ENCODE data around the gene ARL15.

ARL15 gene

DNA sequence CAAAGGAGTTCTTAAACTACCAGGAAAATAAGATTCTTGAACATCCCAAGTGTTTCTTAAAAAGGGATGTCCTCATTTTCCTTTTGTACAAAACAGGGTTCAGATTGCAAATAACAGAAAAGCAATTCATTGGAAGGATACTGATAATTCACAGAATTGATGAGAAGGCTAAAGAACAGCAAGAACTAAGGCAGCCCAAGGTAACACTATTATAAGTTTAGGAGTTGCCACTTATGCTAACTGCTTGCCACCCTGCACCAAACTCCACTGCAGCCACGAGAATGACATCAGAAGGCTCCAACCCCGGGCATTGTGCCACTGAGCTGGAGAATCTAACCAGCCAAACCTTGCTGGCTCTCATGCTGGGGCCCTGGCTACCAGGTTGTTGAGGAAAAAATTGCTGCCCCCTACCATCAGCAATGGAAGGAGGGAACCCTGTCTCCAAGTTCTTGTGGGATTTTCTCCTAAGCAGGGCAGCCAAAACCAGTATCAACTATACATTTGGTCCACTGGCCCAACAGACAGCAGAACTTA is 123.4 kb downstream of the ARL15 start:
- 0 out of 3 replicates have a peak, but pooled peaks have one; percentile 44 for ATAC-seq (ENCODE audit: insufficient read depth, low read depth)
- no peak overlapping the region for H3K27ac ChIP-seq (ENCODE audit: low read length)

DNA sequence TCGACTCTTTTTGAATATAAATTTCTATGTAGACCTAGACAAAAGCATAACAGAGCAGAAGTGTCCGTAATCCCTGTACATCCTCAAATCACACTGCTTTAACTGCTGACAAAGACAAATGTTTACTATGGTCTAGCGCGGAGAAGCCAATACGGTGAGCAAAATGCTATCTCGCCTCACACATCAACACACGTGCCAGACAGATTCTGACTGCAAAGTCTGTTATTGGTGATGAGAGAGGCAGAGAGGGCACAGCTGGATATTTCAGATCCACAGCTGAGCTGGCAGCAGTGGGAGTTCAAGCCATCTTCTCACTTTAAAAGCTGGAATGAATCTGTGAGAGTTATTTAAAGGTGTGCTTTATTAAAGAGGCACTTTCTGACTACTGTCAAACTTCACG is 124.3 kb downstream of the ARL15 start:
- no peaks in the 10 kb centered on the region for H3K79me2 ChIP-seq (ENCODE audit: insufficient read depth, low read length)
- TF ChIP-seq CTCF (IDR thresholded peaks at IDR 0.05; ENCODE audit: borderline replicate concordance, extremely low read depth, low read length, poor library complexity, severe bottlenecking) = no peak
- DNase-seq = no peak

More for the DNA sequence above, 123.4 kb downstream of the ARL15 start:
- peaks cover 3% of the 10 kb centered on the region; the same call in 1 of the 2 replicates for H4K20me1 ChIP-seq (ENCODE audit: insufficient read depth, low read length)
- TF ChIP-seq CTCF (IDR thresholded peaks at IDR 0.05; ENCODE audit: borderline replicate concordance, extremely low read depth, low read length, poor library complexity, severe bottlenecking) = no peak
- no peak overlapping the region for H3K4me2 ChIP-seq (ENCODE audit: insufficient read depth, low read length)
- H3K27me3 ChIP-seq (ENCODE audit: insufficient read depth, low read length, poor library complexity) = no peaks in the 10 kb centered on the region
- H3K9me3 ChIP-seq (ENCODE audit: insufficient read depth, low read length, severe bottlenecking) = no peaks in the 10 kb centered on the region
- no peaks in the 10 kb centered on the region for H3K36me3 ChIP-seq (ENCODE audit: insufficient read depth, low read length)
- H3K4me3 ChIP-seq (ENCODE audit: low read depth in 1 of 2, low read length in 2 of 2) = no peak overlapping the region
- no peak overlapping the region for H2AFZ ChIP-seq (ENCODE audit: low read depth, low read length)
- H3K79me2 ChIP-seq (ENCODE audit: insufficient read depth, low read length) = no peaks in the 10 kb centered on the region
- no peaks in the 10 kb centered on the region for H3K4me1 ChIP-seq (ENCODE audit: insufficient read depth, low read length)
- DNase-seq = peak; percentile 5
- H3K9ac ChIP-seq (ENCODE audit: low read depth, low read length) = no peak overlapping the region

GRCh38 chr5:54184806-54185205 is 125.6 kb downstream of the ARL15 start:
- no peaks in the 10 kb centered on the region for H3K27me3 ChIP-seq (ENCODE audit: insufficient read depth, low read length, poor library complexity)
- no peaks in the 10 kb centered on the region for H3K4me1 ChIP-seq (ENCODE audit: insufficient read depth, low read length)
- DNase-seq (no peak), ATAC-seq (ENCODE audit: insufficient read depth, low read depth) (no peak)
- no peak overlapping the region for H3K4me3 ChIP-seq (ENCODE audit: low read depth in 1 of 2, low read length in 2 of 2)
- H3K36me3 ChIP-seq (ENCODE audit: insufficient read depth, low read length) = no peaks in the 10 kb centered on the region
- no peak overlapping the region for H3K9ac ChIP-seq (ENCODE audit: low read depth, low read length)
- peaks cover 3% of the 10 kb centered on the region; the same call in 1 of the 2 replicates for H4K20me1 ChIP-seq (ENCODE audit: insufficient read depth, low read length)
- H3K79me2 ChIP-seq (ENCODE audit: insufficient read depth, low read length) = no peaks in the 10 kb centered on the region
- no peak overlapping the region for H3K4me2 ChIP-seq (ENCODE audit: insufficient read depth, low read length)
- TF ChIP-seq CTCF (IDR thresholded peaks at IDR 0.05; ENCODE audit: borderline replicate concordance, extremely low read depth, low read length, poor library complexity, severe bottlenecking) (no peak), EZH2 (IDR thresholded peaks at IDR 0.05; ENCODE audit: borderline replicate concordance, low read depth, low read length, severe bottlenecking) (no peak)
- no peak overlapping the region for H2AFZ ChIP-seq (ENCODE audit: low read depth, low read length)
- no peaks in the 10 kb centered on the region for H3K9me3 ChIP-seq (ENCODE audit: insufficient read depth, low read length, severe bottlenecking)
- H3K27ac ChIP-seq (ENCODE audit: low read length) = no peak overlapping the region

More for the DNA sequence above, 124.3 kb downstream of the ARL15 start:
- H3K4me3 ChIP-seq (ENCODE audit: low read depth in 1 of 2, low read length in 2 of 2) = no peak overlapping the region
- no peak overlapping the region for H3K4me2 ChIP-seq (ENCODE audit: insufficient read depth, low read length)
- no peaks in the 10 kb centered on the region for H3K4me1 ChIP-seq (ENCODE audit: insufficient read depth, low read length)
- no peaks in the 10 kb centered on the region for H3K27me3 ChIP-seq (ENCODE audit: insufficient read depth, low read length, poor library complexity)
- H4K20me1 ChIP-seq (ENCODE audit: insufficient read depth, low read length) = peaks cover 3% of the 10 kb centered on the region; the same call in 1 of the 2 replicates
- no peaks in the 10 kb centered on the region for H3K9me3 ChIP-seq (ENCODE audit: insufficient read depth, low read length, severe bottlenecking)
- H3K36me3 ChIP-seq (ENCODE audit: insufficient read depth, low read length) = no peaks in the 10 kb centered on the region
- ATAC-seq (ENCODE audit: insufficient read depth, low read depth) = no peak
- H2AFZ ChIP-seq (ENCODE audit: low read depth, low read length) = no peak overlapping the region
- no peak overlapping the region for H3K9ac ChIP-seq (ENCODE audit: low read depth, low read length)
- no peak overlapping the region for H3K27ac ChIP-seq (ENCODE audit: low read length)

DNA sequence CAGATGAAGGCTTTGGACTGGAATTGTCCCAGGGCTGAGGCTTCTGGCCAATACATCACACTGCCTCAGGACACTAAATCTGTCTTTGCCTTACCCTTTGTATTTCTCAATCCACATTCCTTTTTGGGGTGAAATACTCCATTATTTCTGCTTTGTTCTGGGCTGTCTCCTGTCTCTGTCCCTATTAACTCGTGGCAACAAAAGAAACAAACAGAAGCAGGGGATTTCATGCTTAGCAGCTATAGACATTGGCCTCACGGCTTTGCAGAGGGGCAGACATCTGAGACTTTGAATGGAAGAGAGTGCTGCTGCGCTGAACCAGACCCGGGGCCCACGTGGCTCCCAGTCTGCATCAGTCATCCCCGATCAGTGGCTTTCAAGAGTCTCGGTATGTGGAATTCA is 129.7 kb downstream of the ARL15 start:
- H2AFZ ChIP-seq (ENCODE audit: low read depth, low read length) = no peak overlapping the region
- H3K79me2 ChIP-seq (ENCODE audit: insufficient read depth, low read length) = no peaks in the 10 kb centered on the region
- peaks cover 3% of the 10 kb centered on the region; the same call in 1 of the 2 replicates for H4K20me1 ChIP-seq (ENCODE audit: insufficient read depth, low read length)
- H3K4me1 ChIP-seq (ENCODE audit: insufficient read depth, low read length) = no peaks in the 10 kb centered on the region
- no peaks in the 10 kb centered on the region for H3K36me3 ChIP-seq (ENCODE audit: insufficient read depth, low read length)
- ATAC-seq (ENCODE audit: insufficient read depth, low read depth) (no peak), DNase-seq (no peak)
- no peaks in the 10 kb centered on the region for H3K9me3 ChIP-seq (ENCODE audit: insufficient read depth, low read length, severe bottlenecking)
- H3K4me2 ChIP-seq (ENCODE audit: insufficient read depth, low read length) = no peak overlapping the region
- H3K4me3 ChIP-seq (ENCODE audit: low read depth in 1 of 2, low read length in 2 of 2) = no peak overlapping the region
- H3K27ac ChIP-seq (ENCODE audit: low read length) = no peak overlapping the region
- TF ChIP-seq CTCF (IDR thresholded peaks at IDR 0.05; ENCODE audit: borderline replicate concordance, extremely low read depth, low read length, poor library complexity, severe bottlenecking) (no peak), EZH2 (IDR thresholded peaks at IDR 0.05; ENCODE audit: borderline replicate concordance, low read depth, low read length, severe bottlenecking) (no peak)
- no peak overlapping the region for H3K9ac ChIP-seq (ENCODE audit: low read depth, low read length)
- H3K27me3 ChIP-seq (ENCODE audit: insufficient read depth, low read length, poor library complexity) = no peaks in the 10 kb centered on the region
